Activated CD4-positive, CD25-positive, alpha-beta regulatory T cell (primary cell): ENCODE results near the gene EMB.
"Not testable (repeated sequence)": the region's sequence is repeated elsewhere in the genome, so short reads cannot be mapped to it uniquely, and the experiment has no call there.

Source experiments
- DNase-seq, 4 experiments: peaks; one replicate each; lab custom pipeline; 2025; lab: John Stamatoyannopoulos, UW

EMB gene

GRCh38 chr5:50440651-50441492 is at the start of gene EMB:
TSS of gene EMB (minus strand) at chr5:50441288. CDS start at chr5:50441151, 137 bp downstream.
- DNase-seq: peak; percentile 41 to 65 (median 59)

DNA sequence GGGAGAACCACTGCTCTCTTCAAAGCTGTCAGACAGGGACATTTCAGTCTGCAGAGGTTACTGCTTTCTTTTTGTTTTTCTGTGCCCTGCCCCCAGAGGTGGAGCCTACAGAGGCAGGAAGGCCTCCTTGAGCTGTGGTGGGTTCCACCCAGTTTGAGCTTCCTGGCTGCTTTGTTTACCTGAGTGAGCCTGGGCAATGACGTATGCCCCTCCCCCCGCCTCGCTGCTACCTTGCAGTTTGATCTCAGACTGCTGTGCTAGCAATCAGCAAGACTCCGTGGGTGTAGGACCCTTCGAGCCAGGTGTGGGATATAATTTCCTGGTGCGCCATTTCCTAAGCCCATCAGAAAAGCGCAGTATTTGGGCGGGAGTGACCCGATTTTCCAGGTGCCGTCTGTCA is 48.4 kb upstream of the EMB start:
- DNase-seq: peak in 2 of 4 experiments; percentile 8 to 34

DNA sequence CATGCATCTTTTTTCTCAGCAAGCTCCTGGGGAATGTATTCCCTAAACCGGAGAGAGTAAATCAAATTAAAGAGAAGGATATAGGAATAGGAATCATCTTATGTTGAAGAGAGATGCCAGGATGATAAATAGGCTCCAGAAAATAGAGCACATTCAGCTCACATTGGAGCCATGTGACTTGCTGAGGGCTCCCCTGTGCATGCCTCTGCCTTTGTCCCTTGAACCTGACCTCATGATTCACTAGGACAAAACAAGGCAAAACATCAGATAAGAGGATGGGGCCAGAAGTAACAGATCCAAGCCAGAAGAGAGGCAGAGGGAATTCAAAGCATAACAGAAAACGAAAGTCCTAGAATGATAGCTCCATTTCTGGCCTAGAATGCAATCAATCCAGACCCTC is 37.7 kb upstream of the EMB start:
- not testable (repeated sequence) for DNase-seq

DNA sequence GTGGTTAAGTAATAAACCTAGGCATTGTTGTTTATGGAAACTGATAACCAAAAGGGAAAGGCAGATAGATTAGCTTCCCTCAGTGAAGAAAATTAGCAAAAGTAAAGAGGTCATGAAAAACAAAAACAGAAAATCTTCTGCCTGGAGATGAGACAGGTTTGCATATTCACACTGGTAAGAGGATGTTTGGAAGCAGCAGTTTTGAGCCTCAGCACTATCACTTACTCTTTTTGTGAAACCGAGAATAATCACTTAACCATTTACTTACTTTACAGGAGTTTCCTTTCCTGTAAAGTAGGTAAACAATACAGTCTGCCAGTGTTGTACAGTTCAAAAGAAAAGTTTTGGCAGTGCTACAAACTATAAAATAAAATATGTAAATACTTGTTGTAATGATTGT is 35.5 kb upstream of the EMB start:
- DNase-seq: no peak

DNA sequence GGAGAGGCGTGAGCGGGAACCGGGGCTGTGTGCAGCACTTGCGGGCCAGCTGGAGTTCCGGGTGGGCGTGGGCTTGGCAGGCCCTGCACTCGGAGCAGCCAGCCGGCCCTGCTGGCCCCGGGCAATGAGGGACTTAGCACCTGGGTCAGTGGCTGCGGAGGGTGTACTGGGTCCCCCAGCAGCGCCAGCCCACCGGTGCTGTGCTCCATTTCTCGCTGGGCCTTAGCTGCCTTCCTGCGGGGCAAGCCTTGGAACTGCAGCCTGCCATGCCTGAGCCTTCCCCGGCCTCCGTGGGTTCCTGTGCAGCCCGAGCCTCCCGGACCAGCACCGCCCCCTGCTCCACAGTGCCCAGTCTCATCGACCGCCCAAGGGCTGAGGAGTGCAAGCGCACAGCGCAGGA is 23.9 kb upstream of the EMB start:
- DNase-seq: not testable (repeated sequence)

DNA sequence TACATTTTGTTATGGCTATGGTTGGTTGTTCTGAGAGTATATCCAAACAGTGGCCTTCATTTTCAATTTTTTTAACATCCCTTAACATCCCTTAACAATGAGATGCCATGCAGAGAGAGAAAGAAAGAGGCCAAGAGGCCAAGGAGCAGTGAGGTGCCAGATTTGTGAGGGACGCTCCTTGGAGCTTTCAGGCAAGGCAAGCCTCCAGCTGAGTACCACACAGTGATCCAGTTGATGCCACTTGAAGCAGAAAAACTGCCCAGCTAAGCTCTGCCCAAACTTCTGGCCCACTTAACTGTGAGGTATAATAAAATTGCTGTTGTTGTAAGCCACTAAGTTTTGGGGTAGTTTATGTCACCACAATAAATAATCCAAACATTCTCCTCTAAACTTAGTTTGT is 22.6 kb upstream of the EMB start:
- no peak for DNase-seq

GRCh38 chr5:50463047-50463446 is 22.0 kb upstream of the EMB start:
- no peak for DNase-seq

DNA sequence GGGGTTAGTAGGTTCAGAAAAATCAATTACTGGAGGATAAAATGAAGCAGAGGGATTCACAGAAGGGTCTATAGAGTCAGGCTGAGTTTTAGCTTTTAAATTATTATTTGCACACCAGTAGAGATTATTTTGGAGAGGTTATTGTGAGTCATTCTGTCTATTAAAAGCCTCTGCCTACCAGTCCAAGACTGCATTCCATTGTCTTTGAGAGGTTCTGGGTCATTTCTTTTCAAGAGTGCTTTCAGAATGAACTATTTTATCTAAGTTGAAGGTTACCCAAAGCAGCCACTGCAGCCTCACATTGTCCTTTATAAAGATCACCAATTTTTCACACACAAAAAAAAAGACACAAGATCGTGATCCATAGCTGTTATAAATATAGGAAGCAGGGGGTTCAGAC is 21.5 kb upstream of the EMB start:
- DNase-seq: not testable (repeated sequence)

GRCh38 chr5:50458372-50458771 is 17.3 kb upstream of the EMB start:
- DNase-seq: peak in 2 of 4 experiments; percentile 19 to 48

- not testable (repeated sequence) for DNase-seq
Observed at GRCh38 chr5:50449241-50449640, 8.2 kb upstream of the EMB start.

DNA sequence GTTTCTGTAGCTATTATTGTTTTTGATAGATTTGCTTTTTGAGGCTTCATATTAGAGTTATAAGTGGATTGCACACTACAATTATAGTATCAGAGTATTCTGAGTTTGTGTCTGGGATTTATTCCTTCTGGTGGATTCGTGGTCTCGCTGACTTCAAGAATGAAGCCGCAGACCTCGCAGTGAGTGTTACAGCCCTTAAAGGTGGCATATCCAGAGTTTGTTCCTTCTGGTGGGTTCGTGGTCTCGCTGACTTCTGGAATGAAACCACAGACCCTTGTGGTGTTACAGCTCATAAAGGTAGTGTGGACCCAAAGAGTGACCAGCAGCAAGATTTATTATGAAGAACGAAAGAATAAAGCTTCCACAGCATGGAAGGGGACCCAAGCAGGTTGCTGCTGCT is 6.9 kb upstream of the EMB start:
- no peak for DNase-seq

DNA sequence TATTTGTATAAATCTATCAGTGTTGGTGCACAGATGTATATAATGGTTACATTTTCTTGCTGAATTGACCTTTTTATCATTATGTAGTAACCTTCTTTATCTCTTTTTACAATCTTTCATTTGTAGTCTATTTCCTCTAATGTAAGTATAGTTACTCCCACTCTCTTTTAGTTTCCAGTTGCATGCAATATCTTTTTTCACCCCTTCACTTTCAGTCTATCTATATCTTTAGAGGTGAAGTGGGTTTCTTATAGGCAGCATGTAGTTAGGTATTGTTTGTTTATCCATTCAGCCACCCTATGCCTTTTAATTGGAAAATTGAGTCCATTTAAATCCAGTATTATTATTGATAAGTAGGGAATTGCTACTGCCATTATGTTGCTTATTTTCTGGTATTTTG is 6.1 kb upstream of the EMB start:
- DNase-seq: no peak

- no peak for DNase-seq
Observed at GRCh38 chr5:50445296-50445949, 4.3 kb upstream of the EMB start.

DNA sequence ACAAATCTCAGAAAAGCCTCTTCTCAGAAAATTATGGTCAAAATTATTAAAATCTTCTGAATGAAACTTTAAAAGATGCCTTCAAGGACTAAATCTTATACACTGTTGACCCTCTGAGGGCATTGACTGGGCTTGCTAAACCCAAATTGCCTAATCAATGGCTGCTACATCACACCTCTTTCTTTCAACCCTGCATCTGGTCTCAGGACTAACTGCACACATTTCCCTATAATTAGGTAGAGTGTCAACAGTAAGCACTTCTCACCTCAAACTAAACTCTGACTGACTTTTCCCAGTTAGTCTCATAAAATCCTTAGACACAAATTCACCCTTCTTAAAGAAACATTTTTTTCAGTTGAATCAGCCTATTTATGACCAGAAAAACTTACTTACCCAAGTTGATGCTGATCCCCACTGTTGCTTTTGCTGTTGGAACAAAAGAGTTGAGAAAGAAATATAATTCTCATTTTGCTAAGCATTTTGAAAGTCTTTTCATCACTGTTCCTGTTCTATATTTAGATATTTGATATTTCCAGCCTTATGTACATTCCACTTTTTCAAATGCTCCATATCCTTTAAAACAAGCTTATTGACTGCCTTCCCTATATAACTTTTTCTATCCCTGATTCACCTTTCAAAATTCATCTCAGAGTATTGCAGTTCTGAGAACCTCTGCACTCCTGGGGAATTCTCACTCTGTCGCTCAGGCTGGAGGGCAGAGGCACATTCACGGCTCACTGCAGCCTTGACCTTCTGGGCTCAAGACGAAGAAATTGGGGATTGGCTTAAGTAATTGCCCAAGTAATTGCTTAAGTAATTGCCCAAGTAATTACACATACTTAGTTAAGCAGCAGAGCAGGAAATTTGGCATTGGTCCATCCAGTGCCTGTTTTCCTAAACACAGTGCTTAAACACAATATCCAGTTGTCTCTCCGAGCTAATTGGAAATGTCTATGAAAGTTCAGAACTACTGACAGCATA is 1.8 kb upstream of the EMB start:
- DNase-seq: not testable (repeated sequence)

DNA sequence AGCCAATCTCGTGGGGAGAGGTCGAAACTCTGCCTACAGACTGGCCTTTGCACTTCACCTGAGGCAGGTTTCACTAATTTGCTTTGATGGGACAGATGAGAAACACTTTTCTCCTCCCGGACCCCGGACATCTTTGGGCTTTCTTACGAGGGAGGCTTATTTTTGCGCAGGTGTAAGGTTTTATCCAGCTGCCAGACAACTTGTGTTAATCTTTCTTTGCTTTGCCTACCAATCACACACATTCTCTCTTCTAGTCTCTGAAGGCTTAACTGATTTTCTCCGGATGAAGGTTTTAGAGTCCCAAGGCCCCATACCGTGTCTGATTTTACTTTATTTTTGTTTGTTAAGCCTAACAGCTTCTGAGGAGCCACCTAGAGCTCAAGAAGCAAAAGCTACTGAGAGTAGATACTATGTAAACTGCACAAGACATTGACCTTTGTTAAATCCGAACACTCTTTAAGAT is 436 bp upstream of the EMB start:
- no peak for DNase-seq

- DNase-seq: no peak
Observed at GRCh38 chr5:50439221-50439620, 1.9 kb downstream of the EMB start.

DNA sequence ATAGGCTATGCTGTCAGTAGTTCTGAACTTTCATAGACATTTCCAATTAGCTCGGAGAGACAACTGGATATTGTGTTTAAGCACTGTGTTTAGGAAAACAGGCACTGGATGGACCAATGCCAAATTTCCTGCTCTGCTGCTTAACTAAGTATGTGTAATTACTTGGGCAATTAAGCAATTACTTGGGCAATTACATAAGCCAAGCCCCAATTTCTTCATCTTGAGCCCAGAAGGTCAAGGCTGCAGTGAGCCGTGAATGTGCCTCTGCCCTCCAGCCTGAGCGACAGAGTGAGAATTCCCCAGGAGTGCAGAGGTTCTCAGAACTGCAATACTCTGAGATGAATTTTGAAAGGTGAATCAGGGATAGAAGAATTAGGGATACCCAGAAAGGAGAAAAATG is 3.0 kb downstream of the EMB start:
- not testable (repeated sequence) for DNase-seq

- no peak for DNase-seq
Observed at GRCh38 chr5:50435168-50435567, 5.9 kb downstream of the EMB start.

DNA sequence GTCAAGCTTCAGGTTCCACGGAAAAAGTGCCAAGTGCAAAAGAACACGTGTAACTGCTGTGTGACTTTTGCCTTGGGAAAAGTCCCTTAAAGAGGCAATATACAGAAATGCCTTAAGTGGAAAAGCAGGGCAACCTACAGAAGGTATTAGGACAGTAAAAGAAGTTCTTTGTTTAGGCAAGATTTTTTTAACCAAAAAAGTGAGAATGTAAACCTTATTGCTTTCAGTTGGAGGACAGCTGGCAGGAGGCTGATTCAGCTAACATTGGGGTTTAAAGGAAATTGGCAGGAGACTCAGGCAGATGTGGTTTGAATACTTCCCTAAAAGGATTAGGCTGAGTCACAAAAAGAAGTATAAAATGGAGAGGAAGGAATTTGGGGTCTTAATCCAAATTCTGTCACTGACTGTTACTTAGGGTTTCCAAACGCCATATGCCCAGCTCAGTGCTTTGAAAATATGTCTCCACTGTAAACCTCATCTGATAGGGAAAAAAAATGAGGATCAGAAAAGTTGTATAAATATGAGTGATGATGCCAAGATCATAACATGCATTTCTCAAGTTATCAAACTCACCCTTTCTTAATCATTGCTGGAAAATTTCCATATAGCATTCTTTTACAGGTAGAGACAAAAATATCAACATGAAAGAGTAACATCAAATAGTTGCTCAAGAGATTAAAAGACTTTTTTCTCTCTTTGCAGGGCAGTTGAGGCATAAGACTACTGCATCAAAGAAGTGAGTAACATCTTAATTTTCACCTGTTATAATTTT is 9.8 kb downstream of the EMB start:
- DNase-seq: not testable (repeated sequence)

GRCh38 chr5:50423100-50423799 is 17.8 kb downstream of the EMB start:
- not testable (repeated sequence) for DNase-seq
